AG10803 (cell line): ENCODE measurements around the gene BRD1.

Experiments used
- DNase-seq: peaks from one replicate; pipeline ENCODE4 v3.0.0; 2010; ENCODE audit warnings: low read depth
- H3K4me3 ChIP-seq: 2 replicates; pipeline ENCODE4 v1.5.1; 2011; ENCODE audit warnings: mild to moderate bottlenecking, low read length, control low read depth
- TF ChIP-seq, protein P1 (sequence below): conservative IDR thresholded peaks from 2 replicates; pipeline ENCODE4 v1.5.1; 2011; ENCODE audit warnings: mild to moderate bottlenecking, low read length, control low read depth, inconsistent platforms

BRD1 gene

DNA sequence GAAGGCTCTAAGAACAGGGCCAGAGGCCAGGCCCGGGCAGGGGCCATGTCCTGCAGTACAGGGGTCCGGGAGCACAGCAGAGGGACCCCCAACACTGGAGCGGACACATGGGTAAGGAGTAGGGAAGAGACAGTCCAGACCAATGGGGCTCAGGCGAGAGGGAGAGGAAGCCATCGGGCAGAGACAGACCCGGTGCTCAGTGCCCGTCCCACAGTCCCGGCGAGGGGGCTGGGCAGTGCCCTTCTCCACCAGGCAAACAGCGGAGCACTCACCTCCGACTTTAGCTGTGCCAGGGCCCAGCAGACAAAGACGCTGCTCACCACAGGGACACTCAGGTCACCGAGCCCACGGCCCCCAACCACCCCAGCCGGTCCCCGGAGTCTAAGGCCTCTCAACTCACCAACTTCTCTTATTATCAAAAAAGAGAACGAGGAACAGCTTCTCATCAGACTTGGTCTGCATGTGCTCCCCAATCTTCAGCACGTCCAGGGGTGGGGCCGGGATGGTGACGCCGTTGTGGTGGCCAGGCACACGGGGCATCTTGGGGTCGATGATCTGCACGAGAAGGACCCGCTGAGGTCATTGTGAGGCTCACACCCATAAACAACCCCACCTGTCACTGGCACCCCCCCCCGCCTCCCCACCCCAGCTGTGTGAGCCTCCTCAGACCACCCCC is 52.3 kb downstream of the BRD1 start:
- no peak for DNase-seq
- TF ChIP-seq, protein P1, sequence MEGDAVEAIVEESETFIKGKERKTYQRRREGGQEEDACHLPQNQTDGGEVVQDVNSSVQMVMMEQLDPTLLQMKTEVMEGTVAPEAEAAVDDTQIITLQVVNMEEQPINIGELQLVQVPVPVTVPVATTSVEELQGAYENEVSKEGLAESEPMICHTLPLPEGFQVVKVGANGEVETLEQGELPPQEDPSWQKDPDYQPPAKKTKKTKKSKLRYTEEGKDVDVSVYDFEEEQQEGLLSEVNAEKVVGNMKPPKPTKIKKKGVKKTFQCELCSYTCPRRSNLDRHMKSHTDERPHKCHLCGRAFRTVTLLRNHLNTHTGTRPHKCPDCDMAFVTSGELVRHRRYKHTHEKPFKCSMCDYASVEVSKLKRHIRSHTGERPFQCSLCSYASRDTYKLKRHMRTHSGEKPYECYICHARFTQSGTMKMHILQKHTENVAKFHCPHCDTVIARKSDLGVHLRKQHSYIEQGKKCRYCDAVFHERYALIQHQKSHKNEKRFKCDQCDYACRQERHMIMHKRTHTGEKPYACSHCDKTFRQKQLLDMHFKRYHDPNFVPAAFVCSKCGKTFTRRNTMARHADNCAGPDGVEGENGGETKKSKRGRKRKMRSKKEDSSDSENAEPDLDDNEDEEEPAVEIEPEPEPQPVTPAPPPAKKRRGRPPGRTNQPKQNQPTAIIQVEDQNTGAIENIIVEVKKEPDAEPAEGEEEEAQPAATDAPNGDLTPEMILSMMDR, result no peak
- H3K4me3 ChIP-seq, result no peak overlapping the region

DNA sequence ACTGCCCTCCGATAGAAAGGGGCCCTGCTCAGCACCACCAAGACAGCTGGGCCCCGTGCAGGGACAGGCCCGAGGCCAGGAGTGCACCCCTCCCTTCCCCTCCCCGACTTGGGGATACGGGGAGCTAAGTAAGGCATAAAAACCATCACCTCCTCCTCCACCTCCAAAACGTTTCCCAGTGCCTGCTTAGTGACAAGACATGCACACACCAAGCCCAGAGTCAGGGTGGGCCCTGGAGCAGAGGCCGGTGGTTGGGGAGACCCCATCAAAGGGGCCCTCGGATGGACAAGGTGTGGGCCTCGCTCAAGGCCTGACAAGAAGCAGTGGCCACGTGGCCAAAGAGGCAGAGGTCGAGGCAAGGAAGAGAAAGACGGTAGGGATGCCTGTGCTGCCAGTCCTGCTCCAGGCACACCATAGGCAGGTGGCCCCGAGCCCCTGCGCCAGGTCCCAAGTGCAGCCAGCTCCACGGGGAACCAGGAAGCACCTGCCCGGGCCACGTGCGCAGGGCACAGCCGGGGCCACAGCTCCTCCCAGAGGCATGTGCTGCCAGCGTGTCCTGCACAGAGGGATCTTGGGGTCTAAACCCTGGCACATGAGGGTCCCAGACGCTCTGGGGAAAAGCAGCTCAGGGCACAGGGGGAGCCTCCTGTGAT is 53.0 kb downstream of the BRD1 start:
- DNase-seq, result no peak
- no peak overlapping the region for H3K4me3 ChIP-seq
- TF ChIP-seq, protein P1, result no peak

DNA sequence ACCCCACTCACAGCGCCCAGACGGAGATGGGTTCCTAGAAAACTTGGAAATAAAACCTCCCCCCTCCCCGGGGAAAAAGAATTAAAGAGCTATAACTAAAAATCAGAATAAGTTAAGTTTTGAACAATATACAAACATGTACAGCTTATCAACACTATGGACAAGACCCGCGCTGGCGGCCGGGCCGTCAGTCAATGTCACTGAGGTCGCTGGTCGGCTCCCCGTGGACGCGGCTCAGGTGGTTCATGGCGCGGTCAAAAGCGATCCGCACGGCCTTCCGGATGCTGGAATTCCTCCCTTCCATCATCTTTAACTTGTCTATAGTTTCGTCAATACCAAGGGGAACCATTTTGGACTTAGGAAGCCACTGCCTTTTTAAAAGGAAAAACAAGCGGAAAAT is 53.6 kb downstream of the BRD1 start:
- TF ChIP-seq, protein P1, result no peak
- DNase-seq, result no peak
- H3K4me3 ChIP-seq, result no peak overlapping the region

DNA sequence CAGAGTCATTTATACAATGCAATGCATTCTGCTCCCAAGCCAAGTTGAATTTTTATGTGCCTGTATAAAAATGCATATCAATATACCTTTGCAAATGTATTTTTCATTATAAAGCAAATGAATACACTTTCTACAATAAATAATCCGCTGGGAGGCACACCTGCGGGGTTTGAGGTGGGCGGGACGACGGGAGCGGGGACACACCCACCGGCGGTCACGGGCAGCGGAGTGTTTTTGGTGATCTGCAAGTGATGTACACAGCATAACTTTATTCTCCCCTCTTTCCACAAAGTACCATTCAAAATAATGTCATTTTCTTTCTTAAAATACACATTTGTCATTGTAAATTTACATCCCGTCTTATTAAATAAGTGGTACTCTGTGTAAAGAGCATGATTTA is 54.1 kb downstream of the BRD1 start:
- H3K4me3 ChIP-seq, result no peak overlapping the region
- no peak for DNase-seq
- TF ChIP-seq, protein P1, result no peak

DNA sequence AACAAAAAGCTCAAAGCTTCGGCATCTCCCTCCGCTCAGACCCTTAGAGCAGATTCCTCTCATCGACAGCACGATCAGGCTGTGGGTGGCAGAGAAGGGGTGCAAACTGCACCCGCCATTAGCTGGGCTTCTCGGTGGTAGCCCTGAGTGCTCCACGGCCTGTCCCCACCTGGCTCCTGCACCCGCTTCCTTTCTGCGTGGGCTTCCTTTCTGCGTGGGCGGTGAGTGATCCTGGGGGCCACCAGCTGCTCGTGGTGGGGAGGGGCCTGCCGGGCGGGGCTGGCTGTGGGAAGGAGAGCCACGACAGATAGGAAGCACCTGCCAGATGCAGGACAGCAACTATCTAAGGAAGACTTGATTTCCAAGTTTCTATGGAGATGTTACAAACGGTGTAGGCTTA is 55.0 kb downstream of the BRD1 start:
- TF ChIP-seq, protein P1, result no peak
- H3K4me3 ChIP-seq, result no peak overlapping the region
- DNase-seq, result no peak

DNA sequence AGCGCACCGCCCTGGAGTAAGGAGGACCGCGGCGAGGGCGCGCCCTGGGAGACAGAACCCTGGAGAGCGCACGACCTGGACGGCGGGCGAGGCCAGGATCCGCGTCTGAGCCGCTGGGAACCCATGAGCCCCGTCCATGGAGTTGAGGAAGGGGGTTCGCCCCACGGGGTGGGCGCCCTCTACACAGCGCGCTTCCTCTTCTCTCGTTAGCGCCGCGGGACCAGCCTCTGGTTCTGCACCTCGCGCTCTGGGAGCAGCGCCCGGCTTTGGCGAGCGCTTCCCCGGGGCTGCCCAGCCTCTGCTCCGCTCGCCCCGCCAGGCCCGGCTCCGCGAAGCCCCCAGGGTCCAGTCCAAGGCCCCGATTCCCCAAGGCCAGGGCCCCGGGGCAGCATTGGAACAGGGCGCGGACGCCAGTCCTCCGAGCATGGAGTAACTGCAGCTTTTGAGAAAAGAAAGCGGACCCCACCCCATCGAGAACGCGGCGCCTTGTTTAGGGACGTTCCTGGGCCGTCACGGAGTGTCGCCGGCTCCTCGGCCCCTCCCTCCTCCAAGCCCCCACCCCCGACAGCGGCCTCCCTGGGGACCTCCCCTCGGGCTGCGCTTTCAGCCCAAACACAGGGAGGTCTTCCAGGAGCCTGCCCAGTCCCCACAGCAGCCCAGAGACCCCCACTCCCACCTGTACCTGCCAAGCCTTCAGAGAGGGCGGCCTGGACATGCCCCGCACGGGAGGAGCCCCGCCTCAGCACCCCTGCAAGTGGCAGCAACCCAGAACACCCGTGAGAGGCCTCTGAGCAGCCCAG is 56.2 kb downstream of the BRD1 start:
- no peak overlapping the region for H3K4me3 ChIP-seq
- no peak for DNase-seq
- TF ChIP-seq, protein P1, result no peak
